HG03558 (cell line): ENCODE measurements around the gene FBXW4.

ENCODE experiments used
- ATAC-seq: cut with Tn5 transposase; IDR thresholded peaks from one replicate; pipeline ENCODE4 v1.9.1; 2021; ENCODE audit warnings: moderate number of reproducible peaks; ENCODE audit not compliant: unreplicated experiment; ENCODE audit errors: extremely low read depth

Gene FBXW4

DNA sequence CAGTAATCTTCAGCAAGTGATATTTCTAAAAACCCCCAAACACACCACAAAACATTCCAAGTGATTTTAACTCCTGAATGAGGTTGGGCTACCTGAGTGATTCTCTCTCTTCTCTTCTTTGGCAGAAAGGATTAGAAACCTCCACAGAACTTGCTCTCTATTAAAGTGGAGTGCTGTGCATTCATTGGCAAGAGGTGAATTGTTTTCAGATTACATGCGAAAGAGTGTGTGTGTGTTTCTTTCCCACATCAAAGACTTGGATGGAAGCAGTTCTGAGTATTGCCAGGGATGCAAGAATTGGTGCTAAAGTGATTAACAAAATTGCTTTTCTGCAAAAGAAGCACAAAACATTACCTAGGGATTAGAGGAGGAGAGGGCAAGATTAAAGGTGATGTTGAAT lies 13.1 kb upstream of the FBXW4 start:
- no peak for ATAC-seq

DNA sequence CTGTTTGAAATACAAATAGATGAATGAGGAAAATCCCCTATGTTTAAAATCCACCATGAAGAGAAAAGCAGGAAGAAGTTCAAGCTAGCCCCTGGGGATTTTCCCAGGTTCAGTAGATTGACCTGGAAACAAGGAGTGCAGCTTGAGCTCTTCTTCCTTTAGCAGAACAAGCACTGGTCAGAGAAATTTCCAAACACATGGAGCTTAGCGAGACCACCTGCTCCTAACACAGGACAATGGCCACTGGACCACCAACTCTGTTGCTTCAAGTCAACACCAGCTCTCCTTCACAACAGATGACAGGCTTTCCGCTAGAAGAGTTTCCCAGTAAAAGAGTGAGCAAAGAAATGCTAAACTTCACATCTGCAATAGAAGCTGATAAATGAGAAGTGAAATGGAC lies 9.4 kb upstream of the FBXW4 start:
- no peak for ATAC-seq

DNA sequence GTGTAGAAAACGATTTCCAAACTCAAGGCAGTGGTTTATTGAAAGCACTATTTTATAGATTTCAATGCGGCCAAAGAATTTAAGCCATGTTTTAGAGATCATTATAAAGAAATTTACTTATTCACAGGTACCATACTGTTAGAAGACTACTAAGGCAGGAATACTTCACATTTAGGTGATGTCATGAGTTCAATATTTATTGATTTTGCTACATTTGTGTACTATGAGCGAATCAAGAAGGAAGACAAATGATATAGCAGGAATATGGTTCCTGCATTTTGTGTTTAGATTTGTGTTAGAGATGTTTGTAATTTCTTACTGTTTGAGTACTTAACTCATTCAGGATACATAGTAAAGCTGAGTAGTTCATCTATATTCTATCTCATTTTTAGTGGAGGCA lies 1.7 kb upstream of the FBXW4 start:
- ATAC-seq = no peak

DNA sequence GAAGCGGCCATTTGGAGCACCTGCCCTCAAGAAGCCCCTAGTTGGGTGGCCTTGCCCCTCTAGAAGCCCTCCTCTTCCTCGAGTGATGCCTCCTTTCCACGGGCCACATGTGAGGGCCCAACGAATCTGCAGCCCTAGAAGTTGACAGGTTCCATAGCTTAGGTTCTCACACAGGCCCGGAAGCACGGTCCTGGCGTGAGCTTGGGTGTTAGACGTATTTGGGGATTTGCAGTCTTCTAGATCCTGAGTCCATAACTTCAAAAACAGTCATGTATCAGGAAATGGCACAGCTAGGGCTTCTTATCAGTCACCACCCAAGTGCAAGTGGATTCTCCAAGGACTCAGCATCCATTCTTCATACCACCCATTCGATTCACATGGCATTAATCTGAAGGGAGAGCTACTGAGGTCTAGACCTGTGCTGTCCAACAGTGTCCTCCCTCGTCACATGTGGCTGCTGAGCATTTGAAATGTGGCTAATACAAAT lies 477 bp upstream of the FBXW4 start:
- no peak for ATAC-seq

DNA sequence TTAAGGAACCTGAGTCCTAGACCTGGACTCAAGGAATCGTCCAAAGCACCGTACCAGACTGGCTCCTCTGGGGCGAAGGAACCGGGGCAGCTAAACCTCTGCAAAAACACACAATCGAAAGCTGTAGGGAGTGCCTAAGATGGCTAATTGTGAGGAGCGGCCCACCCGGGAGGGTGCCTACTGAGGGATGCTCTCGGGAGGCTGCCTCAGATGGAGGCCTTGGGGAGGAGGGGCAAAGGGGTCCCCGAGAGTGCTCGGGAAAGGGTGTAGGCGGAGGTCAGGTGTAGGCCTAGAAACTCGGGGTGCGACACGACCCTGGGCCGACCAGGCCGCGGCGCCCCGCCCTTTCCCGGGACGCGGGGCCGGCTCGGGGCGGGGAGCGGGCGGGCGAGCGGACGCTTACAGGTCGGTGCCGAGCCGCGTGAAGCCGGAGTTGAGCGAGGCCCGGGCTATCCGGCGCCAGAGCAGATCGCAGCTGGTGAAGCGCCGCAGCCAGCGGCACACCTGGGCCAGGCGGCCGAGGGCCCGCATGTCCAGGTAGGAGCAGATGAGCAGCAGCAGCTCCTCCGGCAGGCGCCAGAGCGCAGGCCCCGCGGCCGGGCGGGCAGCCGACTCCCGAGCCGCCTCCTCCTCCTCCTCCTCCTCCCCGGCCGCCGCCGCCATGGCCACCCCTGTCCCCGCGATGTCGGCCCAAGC lies 844 bp downstream of the FBXW4 start:
- ATAC-seq = peak; percentile 34

DNA sequence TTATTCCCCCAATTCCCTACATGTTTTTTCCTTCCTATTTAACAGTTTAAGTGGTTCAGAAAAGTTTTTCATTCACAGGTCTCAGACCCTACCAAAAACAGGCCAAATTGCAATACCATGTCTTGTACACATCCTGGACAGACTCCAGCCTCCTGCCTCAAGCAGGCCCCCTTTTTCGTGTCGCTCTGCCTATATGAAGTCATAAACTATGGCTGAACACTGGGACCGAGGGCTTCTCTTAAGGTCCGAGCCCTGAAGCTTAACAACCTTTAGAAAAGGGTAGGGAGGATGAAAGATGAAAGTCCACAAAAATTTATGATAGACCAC lies 1.4 kb downstream of the FBXW4 start:
- ATAC-seq = no peak

DNA sequence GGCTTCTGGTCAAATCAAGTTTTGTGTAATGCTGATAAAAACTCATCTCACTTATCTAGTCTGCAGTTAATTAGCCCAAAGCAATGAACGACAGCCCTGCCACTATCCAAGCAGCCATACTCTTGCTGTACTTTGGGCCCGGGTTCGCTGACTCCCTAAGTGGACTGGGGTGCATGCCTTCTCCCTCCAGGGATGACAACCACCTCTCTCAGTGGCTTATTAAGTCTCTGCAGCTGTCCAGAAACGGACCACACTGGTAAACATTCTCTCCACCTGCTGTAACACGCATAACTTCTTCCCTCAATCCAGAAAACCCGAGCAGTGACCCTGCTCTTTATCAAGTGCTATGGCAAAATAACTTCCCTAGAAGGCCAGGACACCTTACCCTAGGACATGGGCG lies 3.9 kb downstream of the FBXW4 start:
- no peak for ATAC-seq

DNA sequence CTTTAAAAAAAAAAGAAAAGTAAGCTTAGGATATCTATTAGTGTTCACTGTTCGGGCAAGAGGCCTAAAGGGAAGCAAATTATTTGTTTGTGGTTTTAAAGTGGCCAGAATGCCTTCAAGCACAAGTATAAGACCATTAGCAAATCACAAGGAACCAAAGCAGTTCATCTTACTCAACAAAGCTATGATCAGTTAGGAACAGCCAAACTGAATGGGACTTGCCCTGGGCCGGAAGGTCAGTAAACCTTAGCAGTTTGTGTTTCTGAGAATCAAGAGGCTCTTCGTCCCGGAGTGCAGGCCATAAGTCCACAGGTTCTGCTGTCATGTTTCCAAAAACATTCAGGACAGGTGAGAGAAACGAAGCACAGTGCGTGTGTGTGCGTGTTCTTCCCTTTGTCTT lies 4.5 kb downstream of the FBXW4 start:
- ATAC-seq = no peak

DNA sequence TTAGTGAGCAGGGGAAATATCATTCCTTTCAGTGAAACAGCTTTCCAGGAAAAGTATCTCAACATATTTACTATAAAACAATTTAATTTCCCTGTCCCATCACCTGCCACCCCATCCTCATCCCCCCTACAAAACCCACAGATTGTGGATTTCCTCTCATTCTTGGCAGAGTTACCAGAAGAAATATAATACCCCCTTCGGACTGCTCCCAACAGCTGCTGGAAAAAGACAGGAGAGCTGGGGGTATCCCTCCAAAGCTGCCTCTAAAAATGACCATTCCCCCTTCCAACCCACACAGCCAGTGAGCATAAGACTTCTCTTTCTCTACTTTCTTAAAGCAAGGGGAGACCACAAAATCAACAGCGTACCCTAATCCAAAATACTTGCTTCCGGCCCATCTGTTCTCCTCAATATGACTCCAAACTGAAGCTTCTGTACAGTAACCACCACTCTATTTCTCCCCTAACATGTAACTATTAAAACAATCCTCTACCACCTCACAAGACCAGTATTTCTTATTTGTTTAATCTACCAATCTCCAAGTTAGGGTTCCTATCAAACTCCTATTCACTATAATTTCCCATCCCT lies 7.8 kb downstream of the FBXW4 start:
- ATAC-seq = no peak

DNA sequence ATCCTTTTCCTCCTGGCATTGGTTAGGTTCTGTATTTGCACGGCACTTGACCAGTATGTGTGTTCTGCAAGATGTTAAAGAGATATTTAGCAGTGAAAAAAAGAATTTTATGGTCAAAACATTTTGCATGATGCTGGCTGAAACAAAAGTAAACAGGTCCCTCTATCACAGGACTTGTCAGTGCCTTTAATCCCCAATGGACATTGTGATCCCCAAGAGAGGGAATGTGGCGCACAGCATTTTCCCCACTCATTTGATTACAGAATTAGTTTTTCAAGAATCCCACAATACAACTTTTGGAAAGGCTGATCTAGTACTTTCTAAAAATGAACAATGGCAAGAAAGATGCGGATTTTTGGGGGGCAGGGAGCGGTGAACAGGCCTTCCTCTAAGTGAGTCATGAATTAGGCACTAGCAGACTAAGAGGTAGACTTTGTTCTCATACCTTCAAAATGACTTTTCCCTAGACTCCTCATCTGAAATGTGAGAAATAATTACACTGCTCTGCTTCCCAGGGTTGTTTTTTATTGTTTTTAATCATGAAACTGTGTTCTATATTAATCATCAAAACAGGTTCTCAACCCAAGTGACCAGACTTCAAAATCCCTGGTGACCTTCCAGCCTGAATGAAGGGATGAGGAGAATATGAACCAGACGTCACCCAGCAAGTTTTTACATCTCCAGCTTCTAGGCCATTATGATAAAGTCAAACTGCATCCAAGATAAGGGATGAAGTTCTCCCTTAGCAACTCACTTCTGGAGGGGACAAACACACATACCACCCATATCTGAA lies 8.6 kb downstream of the FBXW4 start:
- ATAC-seq = no peak

DNA sequence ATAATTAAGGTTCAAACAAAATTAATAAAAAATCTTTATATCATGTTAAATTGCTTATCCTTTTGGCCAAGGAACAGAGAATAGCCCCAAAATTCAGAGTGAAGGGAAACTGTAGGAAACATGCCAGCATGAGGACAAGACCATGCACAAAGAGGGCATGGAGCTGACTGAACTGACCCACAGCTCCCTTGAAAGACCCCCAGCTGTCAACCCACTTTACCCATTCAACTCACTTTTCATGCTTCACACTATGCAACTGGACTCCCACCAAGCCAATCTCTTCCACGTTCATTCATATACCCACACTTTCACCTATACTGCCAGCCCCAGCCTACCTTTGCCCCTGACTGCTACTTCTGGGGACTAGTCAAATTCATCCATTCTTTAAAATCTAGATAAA lies 10.2 kb downstream of the FBXW4 start:
- ATAC-seq = no peak

DNA sequence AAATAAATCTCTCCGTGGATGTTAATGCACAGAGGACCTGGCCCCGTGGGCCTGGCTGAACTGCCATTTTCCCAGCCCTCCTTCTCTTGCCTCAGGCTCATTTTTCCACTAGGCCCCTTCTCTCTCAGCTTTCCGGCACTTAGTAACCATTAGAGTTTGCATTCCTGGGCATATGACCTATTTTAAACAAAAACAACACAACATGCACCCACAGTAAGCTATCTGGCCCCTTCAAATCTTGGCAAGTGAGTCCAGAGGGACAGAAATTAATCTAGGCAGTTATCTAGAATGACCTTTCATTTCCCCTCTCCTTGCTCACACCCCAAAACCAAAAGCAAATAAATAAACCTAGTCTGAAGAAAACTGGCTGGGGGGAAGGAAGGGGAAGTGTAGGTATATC lies 11.7 kb downstream of the FBXW4 start:
- no peak for ATAC-seq

DNA sequence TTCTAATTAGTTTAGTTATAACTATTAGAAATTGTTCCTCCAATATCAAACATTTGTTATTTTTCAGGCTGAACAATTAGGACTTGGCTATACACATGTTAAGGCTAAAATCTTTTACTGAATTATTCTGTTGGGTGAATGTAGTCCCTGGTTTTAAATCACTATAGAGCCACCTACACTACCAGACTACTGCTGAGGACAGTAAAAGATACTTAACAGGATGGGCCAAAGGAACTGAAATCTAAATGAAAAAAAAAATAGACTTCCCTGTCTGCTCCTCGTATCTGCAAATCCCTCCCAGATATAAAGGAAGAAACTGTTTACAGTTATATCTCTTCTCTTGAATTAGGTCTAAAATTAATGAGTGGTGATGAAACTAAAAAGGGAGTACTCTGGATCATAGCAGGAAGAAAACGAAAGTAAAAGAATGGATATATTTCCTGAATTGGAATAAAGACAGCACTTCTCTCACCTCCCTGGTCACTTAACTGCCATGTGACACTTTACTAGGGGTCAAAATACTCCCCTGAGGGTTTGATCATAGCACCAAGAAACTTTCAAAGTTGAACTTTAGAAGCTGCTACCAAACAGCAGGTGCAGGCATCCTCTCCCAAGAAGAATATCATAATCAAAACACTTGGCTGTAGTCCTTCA lies 12.7 kb downstream of the FBXW4 start:
- ATAC-seq = no peak

DNA sequence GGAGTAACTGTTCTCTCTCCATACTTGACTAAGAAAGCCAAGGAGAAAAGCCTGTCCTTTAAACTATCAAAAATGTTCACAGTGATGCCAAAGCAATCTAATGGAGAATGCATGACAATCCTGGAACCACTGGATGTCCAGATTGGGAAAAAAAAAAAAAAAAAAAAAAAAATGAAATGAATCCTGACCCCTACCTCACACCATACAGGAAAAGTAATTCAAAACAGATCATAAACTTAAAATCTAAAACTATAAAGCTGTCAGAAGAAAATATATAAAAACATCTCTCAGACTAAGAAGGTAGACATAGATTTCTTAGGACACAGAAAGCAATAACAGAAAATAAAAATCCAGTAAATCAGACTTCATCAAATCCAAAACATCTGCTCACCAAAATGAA lies 18.4 kb downstream of the FBXW4 start:
- no peak for ATAC-seq

DNA sequence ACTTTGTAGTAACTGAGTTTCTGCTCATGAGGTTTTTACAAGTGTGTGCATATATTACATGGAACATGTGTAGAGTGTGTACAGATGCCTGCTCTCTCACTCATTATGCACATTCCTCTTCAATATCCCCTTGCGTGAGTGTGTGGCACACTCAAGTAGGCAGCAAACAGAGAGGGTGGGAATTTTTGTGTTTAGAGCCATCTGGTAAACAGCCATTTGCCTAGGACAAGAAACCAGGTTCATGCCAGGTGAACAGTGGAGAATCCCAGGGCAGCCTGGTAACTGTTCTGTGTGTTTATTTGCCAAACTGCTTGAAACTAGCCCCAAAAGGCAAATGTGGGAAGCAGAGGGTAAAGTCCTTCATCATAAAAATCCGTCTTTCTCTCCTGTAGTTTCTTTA lies 19.9 kb downstream of the FBXW4 start:
- no peak for ATAC-seq

DNA sequence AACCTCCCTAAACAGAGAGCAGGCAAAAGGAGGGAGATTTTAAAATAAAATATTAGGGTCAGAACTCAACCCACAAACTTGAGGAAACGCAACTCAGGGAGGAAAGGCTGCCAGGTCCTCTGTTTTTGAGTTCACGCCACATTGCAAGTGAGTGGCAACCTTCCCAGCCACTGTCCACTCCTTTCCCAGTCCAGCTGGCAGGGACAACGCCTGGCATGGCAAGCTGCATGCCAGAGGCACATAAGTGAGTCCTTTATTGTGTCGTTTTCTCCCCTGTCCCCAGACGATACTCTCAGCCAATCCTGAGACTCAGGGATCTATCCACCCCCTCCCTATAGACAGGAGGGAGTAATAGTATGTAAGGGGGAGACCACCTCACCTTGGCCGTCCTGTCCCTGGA lies 22.4 kb downstream of the FBXW4 start:
- ATAC-seq = no peak

DNA sequence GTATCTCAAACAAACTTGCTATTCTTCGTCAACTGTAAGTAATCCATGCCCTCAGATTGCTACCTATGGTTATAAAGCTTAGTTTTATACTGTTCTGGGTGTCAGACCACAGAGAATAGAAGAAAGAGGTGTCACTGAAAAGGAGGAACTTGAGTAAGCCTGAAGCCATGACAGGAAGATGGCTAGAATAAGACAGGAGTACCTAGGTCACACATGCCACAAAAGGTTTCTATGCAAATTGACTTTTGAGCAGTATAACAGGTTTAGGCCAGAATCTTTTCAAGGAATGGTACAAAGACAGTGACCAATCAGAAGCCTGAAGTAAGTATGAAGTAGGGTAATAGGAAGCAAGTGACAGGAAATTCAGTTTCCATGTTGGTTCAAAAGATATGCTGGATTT lies 23.5 kb downstream of the FBXW4 start:
- ATAC-seq = no peak

DNA sequence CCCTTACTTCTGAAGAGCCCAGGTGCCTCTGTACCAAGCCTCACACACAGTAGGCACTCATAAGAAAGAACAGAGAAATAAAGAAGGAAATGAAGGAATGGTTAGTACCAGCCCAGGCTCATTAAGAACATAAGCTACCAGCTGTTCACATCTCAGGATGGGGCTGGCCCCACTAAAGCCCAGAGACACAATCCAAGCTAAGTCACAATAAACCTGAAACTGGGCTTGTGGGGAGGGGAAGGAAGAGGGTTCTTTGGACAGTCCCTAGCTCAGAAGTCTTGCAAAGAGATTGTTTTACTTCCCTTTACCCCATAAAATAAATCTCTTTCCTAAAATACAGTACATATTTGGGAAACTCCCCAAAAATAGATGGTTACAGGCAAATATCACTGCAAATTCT lies 24.3 kb downstream of the FBXW4 start:
- no peak for ATAC-seq

DNA sequence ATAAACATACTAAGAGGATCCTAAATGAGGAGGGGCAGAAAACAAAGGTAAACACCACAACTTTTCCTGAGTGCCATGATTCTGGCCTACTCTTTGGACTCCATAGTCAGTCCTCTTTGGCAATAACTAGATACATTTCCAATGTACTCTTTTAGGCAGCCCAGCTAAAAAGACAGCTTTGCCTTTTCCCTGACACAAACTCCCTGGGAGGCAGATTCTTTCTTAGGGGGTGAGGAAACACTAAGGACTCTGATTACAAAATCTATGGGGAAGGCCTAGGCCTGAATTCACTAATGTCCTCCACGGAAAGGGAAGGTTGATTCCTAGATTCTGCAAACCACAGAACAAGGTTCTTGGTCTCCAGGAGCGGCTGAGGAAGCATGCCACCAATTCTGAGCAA lies 25.8 kb downstream of the FBXW4 start:
- no peak for ATAC-seq

DNA sequence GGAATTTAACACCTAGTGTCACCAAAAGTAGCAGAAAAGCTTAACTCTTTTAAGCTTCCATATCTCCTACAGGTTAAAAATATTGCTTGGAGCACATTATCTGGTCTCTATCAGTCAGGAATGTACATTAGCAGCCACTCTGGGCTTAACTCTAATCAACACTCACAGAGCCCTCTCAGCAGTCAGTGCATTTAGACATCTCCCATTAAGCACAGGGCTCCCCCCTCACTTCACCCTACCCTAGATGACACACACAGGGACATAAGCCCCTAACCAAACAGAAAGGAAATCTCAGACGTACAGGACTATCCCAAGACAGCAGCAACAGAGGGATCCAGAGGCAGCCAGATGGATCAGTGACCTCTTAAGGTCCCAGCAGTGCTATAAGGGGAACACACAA lies 26.4 kb downstream of the FBXW4 start:
- ATAC-seq = no peak

DNA sequence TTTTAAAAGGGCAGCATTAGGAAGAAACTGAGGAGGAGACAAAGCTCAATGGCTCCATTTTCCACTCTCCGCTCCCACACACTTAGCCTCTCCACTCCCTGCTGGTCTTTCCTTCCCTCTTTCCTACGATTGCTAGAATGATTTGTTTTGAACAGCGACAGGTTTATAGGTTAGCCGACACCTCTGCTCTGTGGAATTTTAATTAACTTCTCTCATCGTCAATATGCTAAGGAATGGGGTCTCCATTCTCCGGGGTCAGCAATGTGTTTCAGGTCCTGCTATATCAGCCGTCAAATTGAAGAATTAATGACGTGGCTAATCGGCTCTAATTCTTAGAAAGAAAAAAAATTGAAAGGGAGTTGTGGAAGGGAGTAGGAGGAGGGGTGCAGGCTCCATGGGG lies 28.9 kb downstream of the FBXW4 start:
- no peak for ATAC-seq
